Activated T-cell treated with anti-CD3 and anti-CD28 coated beads for 48 hours (primary cell): ENCODE results near the gene LAS1L.
"Not testable (repeated sequence)": the region's sequence is repeated elsewhere in the genome, so short reads cannot be mapped to it uniquely, and the experiment has no call there.

ENCODE experiments used
- DNase-seq: peaks from one replicate; pipeline ENCODE4 v3.0.0-alpha.2; 2020; ENCODE audit warnings: low read depth

Gene LAS1L

DNA sequence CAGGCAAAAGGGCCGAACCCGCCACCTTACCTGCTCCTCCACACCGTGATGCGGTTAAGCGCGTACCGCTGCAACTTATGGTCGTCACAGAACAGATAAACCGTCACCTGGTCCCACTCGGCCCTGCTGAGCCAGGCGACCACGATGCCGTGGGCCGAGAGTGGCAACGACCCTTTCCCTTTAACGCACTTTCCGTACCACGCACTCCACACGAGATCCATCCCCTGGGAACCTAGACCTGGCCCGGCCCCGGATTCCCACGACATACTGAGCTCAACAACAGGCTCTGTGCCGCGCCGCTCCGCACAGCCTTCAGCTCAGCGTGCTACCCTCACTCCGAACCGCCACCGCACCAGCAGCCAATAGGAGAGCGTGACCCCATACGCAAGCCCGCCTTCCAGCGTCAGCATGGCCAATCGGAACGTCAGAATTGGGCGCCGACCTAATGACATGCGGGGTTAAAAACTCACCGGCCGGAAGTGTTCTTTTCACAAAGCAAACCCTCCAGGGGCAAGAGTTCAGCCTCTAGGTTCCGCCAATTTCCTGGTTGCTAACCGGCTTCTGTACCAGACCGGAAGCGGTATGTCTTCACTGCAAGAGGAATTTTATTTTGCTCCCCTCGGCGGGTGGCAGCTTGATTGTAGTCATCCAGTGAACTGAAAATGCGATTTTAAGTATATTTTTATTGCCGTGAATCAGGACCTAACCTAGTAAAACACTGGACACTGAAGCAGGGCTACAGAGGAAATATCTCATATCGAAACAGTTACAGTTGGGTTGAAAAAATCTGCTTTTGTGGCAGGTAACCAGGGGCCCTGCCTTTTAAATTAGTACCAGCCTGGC, at the start of gene LAS1L:
LAS1L (minus strand) TSS at position 338 of the 843 bp plus-strand sequence; CDS start at position 266, 72 bp downstream.
- peak; percentile 83 for DNase-seq

DNA sequence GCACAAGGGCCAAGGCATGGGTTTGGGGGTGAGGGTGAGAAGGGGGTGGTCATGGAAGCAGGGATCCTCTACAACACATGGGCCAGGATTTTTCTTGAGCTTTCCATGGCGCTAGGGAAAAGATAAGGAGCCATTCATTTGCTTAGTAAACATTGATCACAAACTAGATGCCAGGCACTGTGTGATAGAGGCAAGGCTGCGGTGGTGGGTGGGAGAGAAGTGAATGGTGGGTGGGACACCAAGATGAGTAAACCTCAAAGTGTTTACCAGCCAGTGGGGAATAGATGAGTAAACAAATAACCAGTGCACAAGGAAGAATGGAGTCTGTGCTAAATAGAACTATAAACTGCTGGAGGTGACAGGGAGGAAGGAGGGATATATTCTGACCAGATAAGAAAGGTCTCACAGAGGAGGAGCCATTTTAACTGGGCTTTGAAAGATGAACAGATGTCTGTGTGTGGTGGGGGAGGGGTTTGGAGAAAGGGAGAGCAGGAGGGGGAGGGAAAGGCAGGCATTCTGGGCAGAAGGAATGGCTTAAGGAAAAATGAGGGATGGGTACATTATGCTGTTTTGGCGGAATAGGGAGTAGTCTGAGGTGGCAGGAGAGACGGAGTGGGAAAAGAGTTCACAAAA, 48.0 kb upstream of the LAS1L start:
- no peak for DNase-seq

- peak; percentile 23 for DNase-seq
Measured at GRCh38 chrX:65581661-65582339, 47.2 kb upstream of the LAS1L start.

- DNase-seq, result no peak
Measured at GRCh38 chrX:65578346-65578745, 43.8 kb upstream of the LAS1L start.

DNA sequence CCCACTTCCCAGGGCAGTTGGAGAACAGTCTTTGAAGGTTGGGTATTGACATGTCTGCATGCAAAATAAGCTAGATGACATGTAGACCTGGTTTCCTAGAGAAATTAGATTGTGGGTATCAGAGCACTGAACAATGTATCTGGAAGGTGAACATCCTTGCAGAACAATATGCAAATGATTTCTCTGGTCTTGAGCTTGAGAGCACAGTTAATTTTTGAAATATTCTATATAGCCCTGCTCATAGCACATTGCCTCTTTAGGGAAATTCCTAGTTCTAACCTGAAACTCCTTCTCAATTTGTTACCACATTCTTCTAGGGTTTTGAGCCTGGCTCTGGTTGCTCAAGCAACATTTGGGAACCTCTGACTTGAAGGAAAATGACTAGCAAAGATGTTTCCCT, 41.6 kb upstream of the LAS1L start:
- DNase-seq, result no peak

DNA sequence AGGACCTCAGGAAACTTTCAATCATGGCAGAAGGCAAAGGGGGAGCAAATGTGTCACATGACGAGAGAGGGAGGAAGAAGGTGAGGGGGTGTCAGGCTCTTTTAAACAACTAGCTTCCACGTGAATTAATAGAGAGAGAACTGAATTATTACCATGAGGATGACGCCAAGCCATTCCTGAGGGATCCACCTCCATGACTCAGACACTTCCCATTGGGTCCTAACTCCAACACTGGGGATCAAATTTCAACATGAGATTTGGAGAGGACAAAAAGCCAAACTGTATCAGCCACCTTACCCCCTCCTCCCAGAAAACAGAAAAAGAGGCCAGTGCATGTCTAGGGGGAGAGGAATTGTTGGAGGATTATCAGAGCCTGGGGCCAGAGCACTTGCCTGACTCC, 40.4 kb upstream of the LAS1L start:
- DNase-seq, result no peak

DNA sequence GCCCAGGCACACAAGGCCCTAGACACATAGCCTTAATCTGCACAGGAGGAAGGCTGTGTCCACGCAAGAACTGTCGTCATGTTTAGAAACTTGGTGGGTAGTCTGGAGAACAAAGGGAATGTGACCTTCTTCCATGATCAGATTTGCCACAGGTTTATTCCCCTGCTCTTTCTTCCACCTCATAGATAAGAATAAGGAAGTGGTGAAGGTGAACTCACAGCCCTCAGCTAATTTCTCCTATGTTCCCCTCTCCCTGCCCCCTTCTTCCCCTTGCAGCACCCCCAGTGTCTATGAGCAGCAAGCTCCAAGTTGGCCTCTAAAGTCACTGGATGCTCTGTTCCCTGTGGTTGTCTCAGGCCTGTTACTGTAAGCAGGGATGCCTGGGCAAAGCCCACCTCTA, 39.8 kb upstream of the LAS1L start:
- no peak for DNase-seq

DNA sequence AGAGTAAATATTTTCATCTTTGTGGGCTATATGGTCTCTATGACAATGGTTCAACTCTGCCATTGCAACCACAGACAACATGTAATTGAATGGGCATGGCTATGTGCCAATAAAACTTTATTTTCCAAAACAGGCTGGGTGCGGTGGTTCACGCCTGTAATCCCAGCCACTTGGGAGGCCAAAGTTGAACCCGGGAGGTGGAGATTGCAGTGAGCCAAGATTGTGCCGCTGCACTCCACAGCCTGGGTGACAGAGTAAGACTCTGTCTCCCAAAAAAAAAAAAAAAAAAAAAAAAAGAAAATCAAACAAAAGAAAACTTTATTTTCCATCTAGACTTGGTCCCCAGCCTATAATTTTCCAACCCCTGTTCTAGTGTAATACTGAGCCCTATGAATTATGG, 38.4 kb upstream of the LAS1L start:
- no peak for DNase-seq

GRCh38 chrX:65562850-65563249, 28.3 kb upstream of the LAS1L start:
- not testable (repeated sequence) for DNase-seq

DNA sequence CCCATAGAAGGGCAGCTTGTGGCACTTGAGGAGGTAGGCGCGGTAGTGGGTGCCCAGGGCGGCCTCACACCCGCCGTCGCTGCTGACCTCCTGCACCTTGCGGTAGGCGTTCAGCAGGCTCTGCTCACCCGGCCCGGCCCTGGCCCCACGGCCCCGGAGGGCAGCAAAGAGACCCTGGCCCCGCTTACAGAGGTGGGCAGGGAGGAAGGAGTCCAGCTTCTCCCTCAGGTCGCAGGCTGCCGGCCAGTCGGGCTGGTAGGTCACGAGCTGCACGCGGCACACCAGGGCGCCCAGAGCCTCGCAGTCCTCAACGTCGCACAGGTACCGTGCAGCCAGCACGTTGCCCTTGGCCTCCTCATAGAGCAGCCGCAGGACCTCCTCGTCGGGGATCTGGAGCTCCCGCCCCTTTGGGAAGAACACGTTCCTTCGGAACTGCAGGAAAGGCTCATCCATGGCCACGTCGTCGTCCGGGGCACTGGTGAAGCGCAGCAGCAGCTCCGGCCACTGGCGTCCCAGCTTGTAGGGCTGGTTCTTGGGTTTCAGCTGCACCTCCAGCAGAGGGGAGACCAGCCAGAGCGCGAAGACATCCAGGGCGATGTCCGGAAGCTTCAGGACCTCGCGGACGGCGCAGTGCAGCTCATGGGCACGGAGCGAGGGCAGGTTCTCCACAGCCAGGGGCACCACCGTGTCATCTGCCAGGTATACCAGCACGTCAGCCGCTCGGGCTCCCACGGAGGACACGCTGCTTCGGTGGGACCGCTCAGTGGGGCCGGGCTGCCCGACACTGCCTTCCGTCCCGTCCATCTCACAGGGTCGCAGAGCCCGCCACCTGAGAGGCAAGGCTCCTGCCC, 17.1 kb upstream of the LAS1L start:
- no peak for DNase-seq

- DNase-seq, result no peak
Measured at GRCh38 chrX:65551086-65551485, 16.5 kb upstream of the LAS1L start.

- DNase-seq, result no peak
Measured at GRCh38 chrX:65545456-65545855, 10.9 kb upstream of the LAS1L start.

DNA sequence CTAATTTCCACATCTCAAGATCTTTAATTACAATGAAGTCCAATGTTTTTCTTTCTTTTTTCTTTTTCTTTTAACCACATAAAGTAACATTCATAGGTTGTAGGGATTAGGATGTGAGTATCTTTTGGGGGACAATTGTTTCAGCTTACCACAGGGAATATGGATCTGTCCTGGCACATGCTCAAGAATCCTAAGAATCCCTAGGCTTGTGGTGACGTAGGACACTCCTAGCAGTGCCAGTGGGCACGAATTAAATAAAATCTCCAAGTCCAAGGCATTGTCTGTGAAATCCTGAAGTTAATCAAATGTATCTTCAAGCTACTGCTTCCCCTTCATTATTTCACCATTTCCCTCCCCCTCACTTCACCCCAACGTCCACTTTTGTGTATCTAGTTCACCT, 2.6 kb upstream of the LAS1L start:
- no peak for DNase-seq

DNA sequence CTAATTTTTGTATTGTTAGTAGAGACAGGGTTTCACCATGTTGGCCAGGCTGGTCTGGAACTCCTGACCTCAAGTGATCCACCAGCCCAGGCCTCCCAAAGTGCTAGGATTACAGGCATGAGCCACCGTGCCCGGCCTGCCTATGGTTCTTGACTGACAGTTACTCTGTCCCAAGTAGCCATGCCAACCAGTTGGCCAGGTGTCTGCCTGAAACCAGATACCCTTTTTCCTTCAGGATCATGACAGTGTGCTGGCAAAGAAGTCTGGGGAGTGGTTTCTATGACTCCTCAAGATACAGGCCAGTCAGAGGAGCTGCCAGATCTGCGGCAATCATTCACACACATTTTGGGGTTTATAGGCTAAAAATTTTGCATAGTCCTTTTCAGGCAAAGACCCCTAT, 1.7 kb upstream of the LAS1L start:
- no peak for DNase-seq

DNA sequence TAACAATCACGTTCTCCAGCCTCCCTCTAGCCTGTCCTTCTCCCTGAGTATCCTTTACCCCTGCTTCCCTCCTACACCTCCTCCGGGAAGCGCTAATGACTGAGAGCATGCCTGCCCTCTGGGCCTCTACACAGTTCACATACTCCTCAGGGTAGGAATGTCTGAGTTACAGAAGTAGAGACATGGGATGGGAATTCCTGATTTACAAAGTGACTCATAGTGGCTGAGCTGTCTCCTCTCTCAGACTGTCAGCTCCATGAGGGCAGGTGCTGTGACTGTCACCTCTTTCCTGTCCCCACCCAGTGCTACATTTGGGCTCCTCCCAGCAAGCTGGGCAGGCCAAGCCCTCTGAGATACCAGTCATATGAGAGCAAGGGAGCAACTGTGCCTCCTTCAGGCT, 2.6 kb downstream of the LAS1L start:
- no peak for DNase-seq

DNA sequence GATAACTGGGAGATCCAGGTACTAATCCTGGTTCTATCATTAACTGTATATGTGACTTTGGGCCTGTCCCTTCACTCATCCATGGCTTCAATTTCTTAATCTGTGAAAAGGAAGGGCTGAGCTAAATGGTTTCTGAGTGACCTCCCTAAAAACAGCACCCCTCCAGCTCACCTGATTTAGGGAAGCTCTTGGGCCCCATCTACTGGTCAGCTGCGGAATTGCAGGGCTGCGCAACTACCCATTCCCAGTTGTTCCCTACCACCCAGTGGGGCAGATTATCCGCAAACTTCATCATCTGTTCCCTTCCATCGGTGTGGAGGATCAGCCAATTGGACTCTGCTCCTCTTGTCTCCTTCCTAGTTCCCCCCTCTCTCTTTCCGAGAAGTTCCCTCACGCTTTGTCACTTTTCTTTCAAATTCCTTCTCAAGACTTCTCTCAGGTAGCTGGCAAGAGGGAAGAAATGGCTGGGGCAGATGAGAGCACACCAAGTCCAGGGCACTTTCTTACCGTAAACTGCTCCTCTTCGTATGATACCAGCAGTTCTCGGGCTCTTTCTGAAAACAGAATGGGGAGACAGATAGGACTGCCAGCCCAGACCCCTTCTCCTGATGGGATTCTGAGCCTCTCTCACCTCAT, 5.8 kb downstream of the LAS1L start:
- DNase-seq, result peak; percentile 24

- DNase-seq, result no peak
Measured at GRCh38 chrX:65528293-65528692, 6.3 kb downstream of the LAS1L start.

- DNase-seq, result no peak
Measured at GRCh38 chrX:65524139-65524538, 10.4 kb downstream of the LAS1L start.

DNA sequence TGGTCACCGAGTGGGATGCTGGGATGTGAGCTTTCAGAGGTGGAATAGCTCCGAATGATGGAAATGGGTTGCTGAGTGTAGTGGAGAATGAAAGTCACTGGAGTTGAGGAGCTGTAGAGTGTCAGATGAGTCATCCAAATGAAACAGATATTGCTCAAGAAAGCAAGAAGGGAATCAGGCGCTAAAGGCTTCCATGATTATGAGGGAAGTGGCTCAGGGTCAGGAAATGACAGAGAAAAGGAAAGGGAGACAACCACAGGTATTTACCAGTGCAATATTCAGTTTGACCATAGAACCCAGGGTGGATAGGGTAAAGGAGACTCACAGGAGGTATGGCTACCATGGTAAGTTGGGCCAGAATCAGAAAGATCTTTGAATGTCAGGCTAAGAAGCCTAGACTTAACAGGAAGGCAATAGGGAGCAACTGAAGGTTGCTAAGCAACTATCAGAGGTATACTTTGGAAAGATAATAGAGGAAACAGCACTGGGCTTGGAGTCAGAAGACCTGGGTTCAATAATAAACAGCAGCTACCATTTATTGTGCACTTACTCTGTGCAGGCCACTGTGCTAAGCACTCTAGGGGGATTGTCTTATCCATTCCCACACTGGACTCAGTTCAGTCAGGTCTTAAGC, 11.7 kb downstream of the LAS1L start:
- DNase-seq, result no peak

DNA sequence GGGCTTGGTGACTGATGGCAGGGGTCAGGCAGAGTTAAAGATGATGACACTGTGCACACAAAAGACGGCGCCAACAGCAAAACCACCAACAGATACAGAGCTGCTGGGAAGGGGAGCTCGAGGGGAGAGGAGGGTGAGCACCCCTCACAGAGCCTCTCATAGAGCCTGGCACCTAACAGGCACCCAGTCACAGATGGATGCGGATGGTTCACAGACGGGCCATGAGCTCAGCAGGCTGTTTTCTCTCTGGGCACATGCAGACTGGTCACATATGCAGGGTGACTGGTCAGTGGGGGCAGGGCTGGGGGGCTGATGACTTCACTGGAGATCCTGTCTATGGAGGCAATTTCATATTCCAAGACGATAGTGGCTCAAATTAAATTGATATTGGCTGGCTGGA, 15.1 kb downstream of the LAS1L start:
- DNase-seq, result not testable (repeated sequence)

DNA sequence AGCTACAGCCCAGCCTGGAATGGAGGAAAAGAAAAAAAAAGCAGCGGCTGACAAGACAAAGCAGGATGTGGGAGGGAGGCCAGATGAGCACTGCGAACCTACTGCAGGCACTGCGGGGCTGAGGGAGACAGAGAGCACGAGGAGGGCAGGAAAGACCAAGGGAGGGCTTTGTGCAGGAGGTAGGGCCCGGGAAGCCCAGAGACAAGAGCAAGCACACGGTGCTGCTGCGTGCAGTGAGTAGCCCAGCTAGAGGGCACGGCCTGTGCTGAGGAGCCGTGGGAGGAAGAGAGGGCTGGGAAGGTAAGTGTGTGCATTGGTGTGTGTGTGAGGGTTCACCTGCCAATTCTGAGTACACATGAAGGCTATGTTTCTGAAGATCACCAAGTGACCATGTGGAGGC, 15.6 kb downstream of the LAS1L start:
- not testable (repeated sequence) for DNase-seq
